Osteoblast (primary cell): ENCODE results near the gene HOXC10. TPM values are rescaled to one million over a fixed set of nuclear protein-coding genes. Genes with fewer than 3 reads are reported as not detected.

Source experiments
- DNase-seq: peaks from one replicate; pipeline ENCODE4 v3.0.0; 2011; ENCODE audit warnings: low spot score, mixed read lengths; ENCODE audit not compliant: insufficient read length; ENCODE audit errors: missing footprints
- H2AFZ ChIP-seq: 2 replicates; pipeline ENCODE4 v1.6.0; 2011; ENCODE audit warnings: mild to moderate bottlenecking, low read length
- H3K27ac ChIP-seq: 2 replicates; pipeline ENCODE4 v1.5.1; 2011; ENCODE audit warnings: mild to moderate bottlenecking, low read depth, low read length, moderate library complexity
- H3K27me3 ChIP-seq: 2 replicates; pipeline ENCODE4 v1.6.0; 2012; ENCODE audit warnings: mild to moderate bottlenecking, control low read depth, inconsistent platforms, low read length, moderate library complexity; ENCODE audit not compliant: insufficient read depth
- H3K36me3 ChIP-seq: 2 replicates; pipeline ENCODE4 v1.5.1; 2011; ENCODE audit warnings: mild to moderate bottlenecking, low read length, control low read depth, moderate library complexity; ENCODE audit not compliant: insufficient read depth
- H3K4me1 ChIP-seq: 2 replicates; pipeline ENCODE4 v1.5.1; 2011; ENCODE audit warnings: mild to moderate bottlenecking, low read length, control low read depth, moderate library complexity; ENCODE audit not compliant: insufficient read depth
- H3K4me2 ChIP-seq: 2 replicates; pipeline ENCODE4 v1.6.0; 2011; ENCODE audit warnings: mild to moderate bottlenecking, low read length; ENCODE audit not compliant: insufficient read depth
- H3K4me3 ChIP-seq: fragments of 200-600 bp; sonication (generic); 3 replicates; pipeline ENCODE4 v1.5.1; 2012; ENCODE audit warnings: mild to moderate bottlenecking, low read length, inconsistent platforms; ENCODE audit not compliant: insufficient read depth
- H3K79me2 ChIP-seq: 2 replicates; pipeline ENCODE4 v1.6.0; 2012; ENCODE audit warnings: mild to moderate bottlenecking, low read length, control low read depth, inconsistent platforms; ENCODE audit not compliant: insufficient read depth
- H3K9me3 ChIP-seq: 2 replicates; pipeline ENCODE4 v1.5.1; 2011; ENCODE audit warnings: low read depth, low read length, control low read depth
- H4K20me1 ChIP-seq: 2 replicates; pipeline ENCODE4 v1.6.0; 2012; ENCODE audit warnings: mild to moderate bottlenecking, low read length, control low read depth; ENCODE audit not compliant: insufficient read depth
- total RNA-seq: library from RNA; depleted of rRNA; stranded (reverse); fragments of >200 nt; gene quantifications from 2 replicates; pipeline ENCODE4 v1.2.3, GENCODE V29; 2012
- TF ChIP-seq, protein P1 (sequence below): IDR thresholded peaks from 2 replicates; pipeline ENCODE4 v1.5.1; 2011; ENCODE audit warnings: mild to moderate bottlenecking, low read depth, low read length, moderate library complexity; ENCODE audit errors: extremely low read depth

Gene HOXC10
- total RNA-seq, 1 donor: 11.2 TPM

DNA sequence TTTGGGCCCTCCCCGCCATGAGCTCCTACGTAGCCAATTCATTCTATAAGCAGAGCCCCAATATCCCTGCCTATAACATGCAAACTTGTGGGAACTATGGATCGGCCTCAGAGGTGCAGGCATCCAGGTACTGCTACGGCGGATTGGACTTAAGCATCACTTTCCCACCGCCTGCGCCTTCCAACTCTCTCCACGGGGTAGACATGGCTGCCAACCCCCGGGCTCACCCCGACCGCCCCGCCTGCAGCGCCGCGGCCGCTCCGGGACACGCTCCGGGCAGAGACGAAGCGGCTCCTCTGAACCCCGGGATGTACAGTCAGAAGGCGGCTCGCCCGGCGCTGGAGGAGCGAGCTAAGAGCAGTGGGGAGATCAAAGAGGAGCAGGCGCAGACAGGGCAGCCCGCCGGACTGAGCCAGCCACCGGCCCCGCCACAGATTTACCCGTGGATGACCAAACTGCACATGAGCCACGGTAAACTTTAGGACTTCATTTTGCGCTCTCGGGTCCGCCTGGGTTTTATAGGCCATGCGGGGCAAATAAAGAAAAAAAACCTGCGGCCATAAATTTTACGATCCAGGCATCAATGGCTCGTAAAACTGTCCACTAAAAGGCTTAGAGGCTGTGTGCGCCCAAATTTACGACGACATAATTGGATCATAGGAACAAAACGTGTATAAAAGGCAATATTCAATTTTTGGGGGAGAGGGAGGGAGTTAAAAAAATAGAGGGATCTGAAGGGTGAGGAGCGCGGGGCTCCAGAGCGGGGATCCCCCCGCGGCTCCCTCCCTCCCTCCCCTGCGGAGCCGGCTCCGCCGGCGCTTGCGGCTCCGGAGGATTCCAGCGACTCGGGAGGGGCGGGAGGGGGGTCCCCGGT is 48.4 kb downstream of the HOXC10 start:
- H3K4me1 ChIP-seq: peaks cover 20% of the 10 kb centered on the region
- H3K4me3 ChIP-seq: peak overlapping the region; percentile 74
- H3K79me2 ChIP-seq: peaks cover 39% of the 10 kb centered on the region
- peak overlapping the region; percentile 88 for H3K4me2 ChIP-seq
- TF ChIP-seq, protein P1, sequence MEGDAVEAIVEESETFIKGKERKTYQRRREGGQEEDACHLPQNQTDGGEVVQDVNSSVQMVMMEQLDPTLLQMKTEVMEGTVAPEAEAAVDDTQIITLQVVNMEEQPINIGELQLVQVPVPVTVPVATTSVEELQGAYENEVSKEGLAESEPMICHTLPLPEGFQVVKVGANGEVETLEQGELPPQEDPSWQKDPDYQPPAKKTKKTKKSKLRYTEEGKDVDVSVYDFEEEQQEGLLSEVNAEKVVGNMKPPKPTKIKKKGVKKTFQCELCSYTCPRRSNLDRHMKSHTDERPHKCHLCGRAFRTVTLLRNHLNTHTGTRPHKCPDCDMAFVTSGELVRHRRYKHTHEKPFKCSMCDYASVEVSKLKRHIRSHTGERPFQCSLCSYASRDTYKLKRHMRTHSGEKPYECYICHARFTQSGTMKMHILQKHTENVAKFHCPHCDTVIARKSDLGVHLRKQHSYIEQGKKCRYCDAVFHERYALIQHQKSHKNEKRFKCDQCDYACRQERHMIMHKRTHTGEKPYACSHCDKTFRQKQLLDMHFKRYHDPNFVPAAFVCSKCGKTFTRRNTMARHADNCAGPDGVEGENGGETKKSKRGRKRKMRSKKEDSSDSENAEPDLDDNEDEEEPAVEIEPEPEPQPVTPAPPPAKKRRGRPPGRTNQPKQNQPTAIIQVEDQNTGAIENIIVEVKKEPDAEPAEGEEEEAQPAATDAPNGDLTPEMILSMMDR: no peak
- H3K9me3 ChIP-seq: no peaks in the 10 kb centered on the region
- H2AFZ ChIP-seq: peak overlapping the region; percentile 32
- DNase-seq: peak; percentile 95
- peaks cover 10% of the 10 kb centered on the region for H3K36me3 ChIP-seq
- peak overlapping the region; percentile 49 for H3K27ac ChIP-seq
- H3K27me3 ChIP-seq: no peaks in the 10 kb centered on the region
- peaks cover 42% of the 10 kb centered on the region for H4K20me1 ChIP-seq

DNA sequence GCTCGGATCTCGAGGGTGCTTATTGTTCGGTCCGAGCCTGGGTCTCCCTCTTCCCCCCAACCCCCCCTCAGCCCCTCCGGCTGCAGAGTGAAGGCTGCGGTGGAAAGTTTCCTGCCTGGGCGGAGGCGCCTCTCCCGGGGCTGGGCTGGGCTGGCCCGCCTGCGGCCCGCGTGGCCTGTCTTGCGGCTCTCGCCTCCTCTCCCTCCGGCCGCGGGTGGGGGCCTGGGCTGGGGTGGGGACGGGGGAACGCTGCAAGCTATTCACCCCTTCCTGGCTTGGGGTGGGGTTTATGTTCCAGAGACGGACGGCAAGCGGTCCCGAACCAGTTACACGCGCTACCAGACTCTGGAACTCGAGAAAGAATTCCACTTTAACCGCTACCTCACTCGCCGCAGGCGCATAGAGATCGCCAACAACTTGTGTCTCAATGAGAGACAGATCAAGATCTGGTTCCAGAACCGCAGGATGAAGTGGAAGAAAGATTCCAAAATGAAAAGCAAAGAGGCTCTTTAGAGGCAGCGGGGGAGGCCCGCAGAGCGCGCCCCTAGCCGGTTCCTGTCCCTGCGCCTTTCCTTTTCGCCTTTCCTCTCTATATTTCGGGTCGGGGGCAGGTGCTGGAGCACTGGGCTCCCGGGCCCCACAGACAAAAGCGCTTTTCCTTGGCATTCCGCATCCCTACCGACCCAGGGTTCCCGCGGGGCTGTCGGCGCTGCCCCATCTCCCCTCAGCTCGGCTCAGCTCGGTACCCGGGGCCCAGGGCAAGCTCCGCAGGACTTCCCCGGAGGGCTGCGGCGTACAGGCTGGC is 49.2 kb downstream of the HOXC10 start:
- H3K4me2 ChIP-seq: peak overlapping the region; percentile 88
- peak overlapping the region; percentile 74 for H3K4me3 ChIP-seq
- peaks cover 50% of the 10 kb centered on the region for H4K20me1 ChIP-seq
- H2AFZ ChIP-seq: no peak overlapping the region
- peak; percentile 95 for DNase-seq
- H3K79me2 ChIP-seq: peaks cover 36% of the 10 kb centered on the region
- no peaks in the 10 kb centered on the region for H3K27me3 ChIP-seq
- TF ChIP-seq, protein P1: no peak
- no peak overlapping the region for H3K27ac ChIP-seq
- no peaks in the 10 kb centered on the region for H3K9me3 ChIP-seq
- peaks cover 29% of the 10 kb centered on the region for H3K4me1 ChIP-seq
- H3K36me3 ChIP-seq: peaks cover 5% of the 10 kb centered on the region

DNA sequence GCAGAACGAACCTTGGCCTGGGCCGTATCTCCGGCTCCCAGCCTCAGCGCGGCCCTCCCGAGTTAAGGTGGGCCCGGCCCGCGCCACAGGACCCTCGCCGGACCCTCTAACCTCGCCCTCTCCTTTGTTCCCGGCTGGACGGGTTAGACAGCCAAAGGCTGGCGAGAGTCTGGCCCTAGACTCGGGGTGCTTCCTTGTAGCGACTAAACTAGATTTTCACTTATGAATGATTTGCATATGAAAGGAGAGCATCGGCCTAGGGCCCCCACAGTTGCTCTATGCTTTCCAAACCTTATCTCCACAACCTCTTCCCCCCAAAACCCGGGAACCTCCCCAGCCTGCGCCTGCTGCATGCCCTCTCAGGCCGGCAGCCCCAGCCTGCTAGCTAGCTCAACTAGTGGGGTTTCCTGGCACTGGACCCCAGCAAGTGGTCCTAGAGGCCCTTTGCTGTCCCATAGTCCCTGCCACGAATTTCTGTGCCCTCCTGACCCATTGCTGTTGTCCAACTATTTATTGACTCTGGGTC is 49.9 kb downstream of the HOXC10 start:
- Histone ChIP-seq H2AFZ (no peak overlapping the region), H4K20me1 (peaks cover 57% of the 10 kb centered on the region), H3K9me3 (no peaks in the 10 kb centered on the region), H3K79me2 (peaks cover 30% of the 10 kb centered on the region), H3K27me3 (no peaks in the 10 kb centered on the region), H3K4me3 (no peak overlapping the region), H3K4me1 (peaks cover 35% of the 10 kb centered on the region), H3K4me2 (no peak overlapping the region), H3K36me3 (peaks cover 2% of the 10 kb centered on the region), H3K27ac (no peak overlapping the region)
- DNase-seq: no peak
- TF ChIP-seq, protein P1: no peak
